Measurements from ENCODE around the gene CDHR2. TPM values are rescaled to one million over a fixed set of nuclear protein-coding genes. Genes with fewer than 3 reads are reported as not detected.

The CDHR2 gene
- total and polyA plus RNA-seq, 2 donors (not counting 3 experiments of a cell fraction or from before 2014, with no cell fraction given) = not detected

DNA sequence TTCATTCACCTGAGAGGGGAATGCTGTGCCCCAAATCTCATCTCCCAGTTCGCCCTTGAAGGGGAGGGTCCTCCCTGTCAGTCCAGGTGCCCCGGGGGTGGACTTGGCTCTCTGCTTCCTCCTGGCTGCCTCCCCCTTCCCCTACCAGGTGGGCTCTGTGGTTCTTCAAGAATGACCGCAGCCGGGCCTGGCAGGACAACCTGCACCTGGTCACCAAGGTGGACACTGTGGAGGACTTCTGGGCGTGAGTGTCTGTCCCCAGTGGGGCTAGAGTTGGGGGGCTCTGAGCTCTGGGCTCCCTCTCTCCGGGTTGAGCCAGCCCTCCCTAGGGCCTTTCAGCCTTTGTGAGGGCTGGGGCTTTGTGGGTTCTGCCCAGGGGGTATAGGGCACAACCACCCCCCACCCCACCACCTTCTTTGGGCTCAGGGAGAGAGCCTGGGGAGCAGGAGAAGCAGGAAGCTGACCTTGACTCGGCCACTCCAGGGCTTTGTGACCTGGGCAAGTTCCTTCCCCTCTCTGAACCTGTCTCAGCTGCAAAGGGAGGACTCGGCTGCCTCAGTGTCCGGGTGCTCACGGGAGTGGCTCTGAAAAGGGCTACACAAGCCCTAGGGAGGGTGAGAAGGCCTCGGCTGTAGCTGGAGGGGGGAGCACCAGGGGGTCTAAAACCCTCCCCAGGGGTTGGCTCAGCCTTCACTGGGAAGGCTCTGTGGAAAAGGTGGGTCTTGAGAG is 94.5 kb downstream of the CDHR2 start:
- CTCF ChIA-PET = interaction anchor here (0.7 to 1.6 kb wide), 2 partner anchors 17 to 47 kb away, joined by 3 read pairs; no protein-coding TSS in a partner anchor
- intact Hi-C loops (cut with micrococcal nuclease) = no loop called here

More for the DNA sequence above, 94.5 kb downstream of the CDHR2 start:
- no peak overlapping the region for H3K9ac ChIP-seq (replicated peaks; ENCODE audit: extremely low read depth, insufficient read depth, low read length)
- no peak for DNase-seq (ENCODE audit: low read depth, low spot score)
- no peak overlapping the region for H2AFZ ChIP-seq (ENCODE audit: low read depth, low read length)
- H3K4me2 ChIP-seq (ENCODE audit: insufficient read depth, low read length) = no peak overlapping the region
- no peak for FAIRE-seq
- H3K79me2 ChIP-seq (ENCODE audit: control insufficient read depth, insufficient read depth, low read length) = peaks cover 3% of the 10 kb centered on the region
- no TSS peak for BruUV-seq (replicated peaks)
- no peaks in the 10 kb centered on the region for H3K27me3 ChIP-seq (ENCODE audit: control insufficient read depth in 2 of 2, insufficient read depth in 2 of 2, low read length in 2 of 2)
- TF ChIP-seq, protein P1, sequence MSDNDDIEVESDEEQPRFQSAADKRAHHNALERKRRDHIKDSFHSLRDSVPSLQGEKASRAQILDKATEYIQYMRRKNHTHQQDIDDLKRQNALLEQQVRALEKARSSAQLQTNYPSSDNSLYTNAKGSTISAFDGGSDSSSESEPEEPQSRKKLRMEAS (IDR thresholded peaks at IDR 0.05; ENCODE audit: insufficient read depth, insufficient read length) = no peak
- TF ChIP-seq, protein P2, sequence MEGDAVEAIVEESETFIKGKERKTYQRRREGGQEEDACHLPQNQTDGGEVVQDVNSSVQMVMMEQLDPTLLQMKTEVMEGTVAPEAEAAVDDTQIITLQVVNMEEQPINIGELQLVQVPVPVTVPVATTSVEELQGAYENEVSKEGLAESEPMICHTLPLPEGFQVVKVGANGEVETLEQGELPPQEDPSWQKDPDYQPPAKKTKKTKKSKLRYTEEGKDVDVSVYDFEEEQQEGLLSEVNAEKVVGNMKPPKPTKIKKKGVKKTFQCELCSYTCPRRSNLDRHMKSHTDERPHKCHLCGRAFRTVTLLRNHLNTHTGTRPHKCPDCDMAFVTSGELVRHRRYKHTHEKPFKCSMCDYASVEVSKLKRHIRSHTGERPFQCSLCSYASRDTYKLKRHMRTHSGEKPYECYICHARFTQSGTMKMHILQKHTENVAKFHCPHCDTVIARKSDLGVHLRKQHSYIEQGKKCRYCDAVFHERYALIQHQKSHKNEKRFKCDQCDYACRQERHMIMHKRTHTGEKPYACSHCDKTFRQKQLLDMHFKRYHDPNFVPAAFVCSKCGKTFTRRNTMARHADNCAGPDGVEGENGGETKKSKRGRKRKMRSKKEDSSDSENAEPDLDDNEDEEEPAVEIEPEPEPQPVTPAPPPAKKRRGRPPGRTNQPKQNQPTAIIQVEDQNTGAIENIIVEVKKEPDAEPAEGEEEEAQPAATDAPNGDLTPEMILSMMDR (IDR thresholded peaks at IDR 0.05; ENCODE audit: extremely low read depth in 1 of 2, insufficient read depth in 1 of 2, low read depth in 1 of 2, low read length in 2 of 2) = no peak
- TF ChIP-seq FOS (IDR thresholded peaks at IDR 0.05; ENCODE audit: borderline replicate concordance, insufficient read depth, low read length) (no peak), MYC (IDR thresholded peaks at IDR 0.05; ENCODE audit: low read depth, low read length) (no peak), POLR2A (IDR thresholded peaks at IDR 0.05; ENCODE audit: low read depth, low read length) (no peak), GATA2 (IDR thresholded peaks at IDR 0.05; ENCODE audit: insufficient read depth, insufficient read length, low read depth, low read length) (no peak), POLR2AphosphoS5 (IDR thresholded peaks at IDR 0.05; ENCODE audit: insufficient read depth, low read depth, low read length) (no peak), EZH2 (IDR thresholded peaks at IDR 0.05; ENCODE audit: borderline replicate concordance, low read depth, low read length, severe bottlenecking) (no peak)
- H3K27ac ChIP-seq (ENCODE audit: insufficient read depth, low read depth, low read length) = no peak overlapping the region
- dilution Hi-C loops (cut with MboI; ENCODE audit: extremely low pct_ligation_motif_present, low sequenced_read_pairs) = no loop called here
- no peaks in the 10 kb centered on the region for H4K20me1 ChIP-seq (replicated peaks; ENCODE audit: control insufficient read depth, extremely low read depth, insufficient read depth, low read length)
- peaks cover 12% of the 10 kb centered on the region for H3K4me1 ChIP-seq (ENCODE audit: control insufficient read depth, extremely low read depth, insufficient read depth, low read length)
- H3K9me1 ChIP-seq (replicated peaks; ENCODE audit: control insufficient read depth, extremely low read depth, insufficient read depth, low read length) = no peaks in the 10 kb centered on the region
- POLR2A ChIA-PET = no interaction called here
- no peaks in the 10 kb centered on the region for H3K9me3 ChIP-seq (replicated peaks; ENCODE audit: control insufficient read depth, insufficient read depth, low read length)
- no peaks in the 10 kb centered on the region for H3K36me3 ChIP-seq (ENCODE audit: control insufficient read depth in 2 of 2, extremely low read depth in 1 of 2, insufficient read depth in 2 of 2, low read length in 2 of 2)
- H3K4me3 ChIP-seq (replicated peaks in 1 of 3; ENCODE audit: insufficient read depth in 1 of 3, low read depth in 1 of 3, low read length in 3 of 3) = no peak overlapping the region

Data from endothelial cell of umbilical vein (primary cell).